K562 (cell line): ENCODE measurements around the gene INTS1. TPM values are rescaled to one million over a fixed set of nuclear protein-coding genes. Genes with fewer than 3 reads are reported as not detected.

Experiments
- CTBP1 ChIP-seq: fragments of 450-650 bp; IDR thresholded peaks from 2 replicates; pipeline ENCODE4 v1.6.1; 2016; ENCODE audit warnings: borderline replicate concordance
- EP400 ChIP-seq: fragments of 450-650 bp; IDR thresholded peaks from 2 replicates; pipeline ENCODE4 v1.6.1; 2017; ENCODE audit warnings: antibody characterized with exemption, mild to moderate bottlenecking, moderate library complexity
- MAZ ChIP-seq, 2 experiments: fragments of 450-650 bp in 1 of 2; sonication (generic) in 1 of 2; formaldehyde crosslinking; IDR thresholded peaks in 1 of 2; conservative IDR thresholded peaks in 1 of 2; 2 replicates each; pipeline versions ENCODE4 v1.4.0 to v1.5.0; 2020; ENCODE audit warnings: mild to moderate bottlenecking in 1 of 2, missing genetic modification reagents in 1 of 2
- MXD1 ChIP-seq: fragments of 250-450 bp; sonication (Bioruptor Pico); IDR thresholded peaks from 2 replicates; pipeline ENCODE4 v1.8.0; 2021; ENCODE audit warnings: borderline replicate concordance, mild to moderate bottlenecking, moderate library complexity; ENCODE audit not compliant: poor library complexity, severe bottlenecking
- MYBL2 ChIP-seq, 2 experiments: fragments of 450-650 bp in 1 of 2; sonication (generic) in 1 of 2; formaldehyde crosslinking in 1 of 2; IDR thresholded peaks; 2 replicates each; pipeline versions ENCODE4 v1.6.1 to v1.8.1; 2017 to 2022; ENCODE audit warnings: borderline replicate concordance in 1 of 2, inconsistent platforms in 1 of 2, low read depth in 1 of 2, mild to moderate bottlenecking in 1 of 2, missing genetic modification reagents in 1 of 2, moderate library complexity in 1 of 2
- NKRF ChIP-seq: fragments of 450-650 bp; IDR thresholded peaks from 2 replicates; pipeline ENCODE4 v1.6.1; 2016; ENCODE audit warnings: borderline replicate concordance
- TARDBP ChIP-seq: fragments of 450-650 bp; IDR thresholded peaks from 2 replicates; pipeline ENCODE4 v1.6.1; 2016
- ZBTB12 ChIP-seq: fragments of 250-450 bp; sonication (Bioruptor Pico); IDR thresholded peaks from 2 replicates; pipeline ENCODE4 v1.4.0; 2020
- ZBTB17 ChIP-seq: fragments of 450-650 bp; formaldehyde crosslinking; IDR thresholded peaks from 2 replicates; pipeline ENCODE4 v1.4.0; 2020; ENCODE audit warnings: mild to moderate bottlenecking
- polyA plus RNA-seq, 8 experiments: library from polyadenylated mRNA; depleted of rRNA in 4 of 8; stranded (reverse) in 5 of 8; unstranded in 3 of 8; fragments of >200 nt; fragmentation: Nextera tagmentation in 2 of 8; fragmentation: Illumina TruSeq in 1 of 8; extraction: Ambion mirVana in 2 of 8; extraction: Trizol in 1 of 8; gene quantifications; 2 replicates each; pipeline versions ENCODE4 v1.2.1 to v1.2.3, GENCODE V29; 2011 to 2014; ENCODE audit warnings: inconsistent platforms in 1 of 8, missing spikeins in 1 of 8
- total RNA-seq, 7 experiments: library from RNA; depleted of rRNA in 6 of 7; stranded (reverse); fragments of >200 nt in 6 of 7; fragmentation: Illumina TruSeq in 2 of 7; extraction: Trizol in 2 of 7; gene quantifications; 2 replicates each; pipeline versions ENCODE4 v1.2.1 to v1.2.3, GENCODE V29; 2011 to 2021; ENCODE audit warnings: low replicate concordance in 1 of 7
- TF ChIP-seq, protein P1 (sequence below), 2 experiments: IDR thresholded peaks; 2 replicates each; pipeline ENCODE4 v1.6.1; 2011; ENCODE audit warnings: borderline replicate concordance in 1 of 2, control low read depth in 1 of 2, low read depth in 1 of 2, low read length in 1 of 2, mild to moderate bottlenecking in 1 of 2, mixed read lengths in 1 of 2, moderate library complexity in 1 of 2; ENCODE audit not compliant: insufficient read depth in 1 of 2, insufficient read length in 1 of 2, poor library complexity in 1 of 2, severe bottlenecking in 1 of 2; ENCODE audit errors: extremely low read depth in 1 of 2
- TF ChIP-seq, protein P2 (sequence below), 2 experiments: fragments of 450-650 bp; IDR thresholded peaks; 2 replicates each; pipeline ENCODE4 v1.6.1; 2016; ENCODE audit warnings: mild to moderate bottlenecking in 2 of 2, borderline replicate concordance in 1 of 2, low read depth in 1 of 2, moderate library complexity in 1 of 2

INTS1 gene
- total and polyA plus RNA-seq, 9 of the 15 experiments (the other 6 are each of a cell fraction or from before 2014, with no cell fraction given) = 0.34 to 119 (median 18.5) TPM

GRCh38 chr7:1458683-1459511 lies 45.3 kb downstream of the INTS1 start, which contains the start of gene MICALL2 (continued):
- TF ChIP-seq EP400 (peak; percentile 78), ZBTB17 (CRISPR knock-in tag) (peak; percentile 17; the same call in 1 of the 2 replicates), MAZ (CRISPR knock-in tag; conservative IDR thresholded peaks at IDR 0.05 in 1 of 2, IDR thresholded peaks at IDR 0.05 in 1 of 2) (peak; percentile 45 to 56; a peak in 3 of 4 replicates), MXD1 (CRISPR knock-in tag) (peak; percentile 52), CTBP1 (peak; percentile 36; the same call in 1 of the 2 replicates), TARDBP (no peak), MYBL2 (IDR thresholded peaks at IDR 0.05; ENCODE audit: low read depth) (no peak), MYBL2 (CRISPR knock-in tag; IDR thresholded peaks at IDR 0.05; ENCODE audit: borderline replicate concordance) (no peak), NKRF (peak; percentile 89; the same call in 1 of the 2 replicates), ZBTB12 (CRISPR knock-in tag) (no peak)
- TF ChIP-seq, protein P1, sequence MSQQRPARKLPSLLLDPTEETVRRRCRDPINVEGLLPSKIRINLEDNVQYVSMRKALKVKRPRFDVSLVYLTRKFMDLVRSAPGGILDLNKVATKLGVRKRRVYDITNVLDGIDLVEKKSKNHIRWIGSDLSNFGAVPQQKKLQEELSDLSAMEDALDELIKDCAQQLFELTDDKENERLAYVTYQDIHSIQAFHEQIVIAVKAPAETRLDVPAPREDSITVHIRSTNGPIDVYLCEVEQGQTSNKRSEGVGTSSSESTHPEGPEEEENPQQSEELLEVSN (IDR thresholded peaks at IDR 0.05; ENCODE audit: borderline replicate concordance in 1 of 2, extremely low read depth in 1 of 2, insufficient read depth in 1 of 2, insufficient read length in 1 of 2, low read depth in 1 of 2, low read length in 1 of 2, poor library complexity in 1 of 2, severe bottlenecking in 1 of 2) = peak; percentile 48 to 57
- TF ChIP-seq, protein P2, sequence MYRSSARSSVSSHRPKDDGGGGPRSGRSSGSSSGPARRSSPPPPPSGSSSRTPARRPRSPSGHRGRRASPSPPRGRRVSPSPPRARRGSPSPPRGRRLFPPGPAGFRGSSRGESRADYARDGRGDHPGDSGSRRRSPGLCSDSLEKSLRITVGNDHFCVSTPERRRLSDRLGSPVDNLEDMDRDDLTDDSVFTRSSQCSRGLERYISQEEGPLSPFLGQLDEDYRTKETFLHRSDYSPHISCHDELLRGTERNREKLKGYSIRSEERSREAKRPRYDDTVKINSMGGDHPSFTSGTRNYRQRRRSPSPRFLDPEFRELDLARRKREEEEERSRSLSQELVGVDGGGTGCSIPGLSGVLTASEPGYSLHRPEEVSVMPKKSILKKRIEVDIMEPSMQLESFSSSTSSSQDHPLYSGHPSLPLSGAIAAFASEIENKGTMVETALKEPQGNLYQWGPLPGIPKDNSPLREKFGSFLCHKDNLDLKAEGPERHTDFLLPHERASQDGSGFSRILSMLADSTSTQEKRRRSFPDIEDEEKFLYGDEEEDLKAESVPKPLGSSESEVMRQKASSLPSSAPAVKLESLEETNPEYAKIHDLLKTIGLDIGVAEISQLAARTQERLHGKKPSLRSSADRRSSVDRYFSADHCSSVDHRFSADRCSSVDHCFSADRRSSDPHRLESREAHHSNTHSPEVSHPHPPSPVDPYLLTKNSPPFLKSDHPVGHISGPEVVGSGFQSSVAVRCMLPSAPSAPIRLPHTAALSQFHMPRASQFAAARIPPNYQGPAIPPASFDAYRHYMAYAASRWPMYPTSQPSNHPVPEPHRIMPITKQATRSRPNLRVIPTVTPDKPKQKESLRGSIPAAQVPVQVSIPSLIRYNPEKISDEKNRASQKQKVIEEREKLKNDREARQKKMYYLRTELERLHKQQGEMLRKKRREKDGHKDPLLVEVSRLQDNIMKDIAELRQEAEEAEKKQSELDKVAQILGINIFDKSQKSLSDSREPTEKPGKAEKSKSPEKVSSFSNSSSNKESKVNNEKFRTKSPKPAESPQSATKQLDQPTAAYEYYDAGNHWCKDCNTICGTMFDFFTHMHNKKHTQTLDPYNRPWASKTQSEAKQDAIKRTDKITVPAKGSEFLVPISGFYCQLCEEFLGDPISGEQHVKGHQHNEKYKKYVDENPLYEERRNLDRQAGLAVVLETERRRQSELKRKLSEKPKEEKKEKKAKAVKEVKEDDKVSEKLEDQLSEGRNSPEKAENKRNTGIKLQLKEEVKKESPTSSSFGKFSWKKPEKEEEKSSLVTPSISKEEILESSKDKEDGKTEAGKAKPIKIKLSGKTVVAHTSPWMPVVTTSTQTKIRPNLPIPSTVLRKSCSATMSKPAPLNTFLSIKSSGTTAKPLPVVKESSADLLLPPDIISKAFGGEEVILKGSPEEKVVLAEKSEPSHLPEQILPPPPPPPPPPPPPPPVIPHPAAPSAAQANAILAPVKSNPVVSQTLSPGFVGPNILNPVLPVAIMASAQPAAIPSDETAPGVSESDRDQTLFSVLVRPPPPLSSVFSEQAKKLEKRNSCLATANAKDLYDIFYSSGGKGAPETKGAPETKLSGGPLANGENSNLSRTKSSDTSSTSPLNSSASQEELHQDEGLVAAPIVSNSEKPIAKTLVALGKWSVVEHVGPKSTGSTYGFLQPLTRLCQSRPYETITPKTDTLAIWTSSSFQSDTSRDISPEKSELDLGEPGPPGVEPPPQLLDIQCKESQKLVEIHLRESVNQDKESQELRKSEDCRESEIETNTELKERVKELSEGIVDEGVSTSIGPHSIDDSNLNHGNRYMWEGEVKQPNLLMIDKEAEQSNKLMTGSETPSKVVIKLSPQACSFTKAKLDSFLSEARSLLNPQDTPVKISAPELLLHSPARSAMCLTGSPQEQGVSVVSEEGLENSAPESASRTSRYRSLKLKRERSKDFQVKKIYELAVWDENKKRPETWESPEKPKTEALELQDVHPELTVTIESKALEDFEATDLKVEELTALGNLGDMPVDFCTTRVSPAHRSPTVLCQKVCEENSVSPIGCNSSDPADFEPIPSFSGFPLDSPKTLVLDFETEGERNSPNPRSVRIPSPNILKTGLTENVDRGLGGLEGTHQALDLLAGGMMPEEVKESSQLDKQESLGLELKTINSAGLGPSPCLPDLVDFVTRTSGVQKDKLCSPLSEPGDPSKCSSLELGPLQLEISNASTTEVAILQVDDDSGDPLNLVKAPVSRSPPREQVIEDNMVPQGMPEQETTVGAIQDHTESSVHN (IDR thresholded peaks at IDR 0.05; ENCODE audit: borderline replicate concordance in 1 of 2, low read depth in 1 of 2) = no peak
